ENCODE measurements around the gene PAEP.

Gene PAEP

GRCh38 chr9:135515083-135515951 lies 46.2 kb upstream of the PAEP start:
- in situ Hi-C loops (cut with MboI; ENCODE audit: low sequenced_read_pairs, unreplicated experiment): no loop called here
- TF ChIP-seq, protein P1, sequence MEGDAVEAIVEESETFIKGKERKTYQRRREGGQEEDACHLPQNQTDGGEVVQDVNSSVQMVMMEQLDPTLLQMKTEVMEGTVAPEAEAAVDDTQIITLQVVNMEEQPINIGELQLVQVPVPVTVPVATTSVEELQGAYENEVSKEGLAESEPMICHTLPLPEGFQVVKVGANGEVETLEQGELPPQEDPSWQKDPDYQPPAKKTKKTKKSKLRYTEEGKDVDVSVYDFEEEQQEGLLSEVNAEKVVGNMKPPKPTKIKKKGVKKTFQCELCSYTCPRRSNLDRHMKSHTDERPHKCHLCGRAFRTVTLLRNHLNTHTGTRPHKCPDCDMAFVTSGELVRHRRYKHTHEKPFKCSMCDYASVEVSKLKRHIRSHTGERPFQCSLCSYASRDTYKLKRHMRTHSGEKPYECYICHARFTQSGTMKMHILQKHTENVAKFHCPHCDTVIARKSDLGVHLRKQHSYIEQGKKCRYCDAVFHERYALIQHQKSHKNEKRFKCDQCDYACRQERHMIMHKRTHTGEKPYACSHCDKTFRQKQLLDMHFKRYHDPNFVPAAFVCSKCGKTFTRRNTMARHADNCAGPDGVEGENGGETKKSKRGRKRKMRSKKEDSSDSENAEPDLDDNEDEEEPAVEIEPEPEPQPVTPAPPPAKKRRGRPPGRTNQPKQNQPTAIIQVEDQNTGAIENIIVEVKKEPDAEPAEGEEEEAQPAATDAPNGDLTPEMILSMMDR (IDR thresholded peaks at IDR 0.05; ENCODE audit: borderline replicate concordance, control extremely low read depth, extremely low read depth, insufficient read depth, missing control alignments): no peak
- DNase-seq (ENCODE audit: low spot score): no peak

- in situ Hi-C loops (cut with MboI; ENCODE audit: low sequenced_read_pairs, unreplicated experiment): no loop called here
- DNase-seq (ENCODE audit: low spot score): no peak
- TF ChIP-seq, protein P1 (IDR thresholded peaks at IDR 0.05; ENCODE audit: borderline replicate concordance, control extremely low read depth, extremely low read depth, insufficient read depth, missing control alignments): no peak
Measured at GRCh38 chr9:135516132-135516860, 45.3 kb upstream of the PAEP start.

- DNase-seq (ENCODE audit: low spot score): no peak
- TF ChIP-seq, protein P1 (IDR thresholded peaks at IDR 0.05; ENCODE audit: borderline replicate concordance, control extremely low read depth, extremely low read depth, insufficient read depth, missing control alignments): no peak
- in situ Hi-C loops (cut with MboI; ENCODE audit: low sequenced_read_pairs, unreplicated experiment): no loop called here
Measured at GRCh38 chr9:135517407-135517822, 44.1 kb upstream of the PAEP start.

DNA sequence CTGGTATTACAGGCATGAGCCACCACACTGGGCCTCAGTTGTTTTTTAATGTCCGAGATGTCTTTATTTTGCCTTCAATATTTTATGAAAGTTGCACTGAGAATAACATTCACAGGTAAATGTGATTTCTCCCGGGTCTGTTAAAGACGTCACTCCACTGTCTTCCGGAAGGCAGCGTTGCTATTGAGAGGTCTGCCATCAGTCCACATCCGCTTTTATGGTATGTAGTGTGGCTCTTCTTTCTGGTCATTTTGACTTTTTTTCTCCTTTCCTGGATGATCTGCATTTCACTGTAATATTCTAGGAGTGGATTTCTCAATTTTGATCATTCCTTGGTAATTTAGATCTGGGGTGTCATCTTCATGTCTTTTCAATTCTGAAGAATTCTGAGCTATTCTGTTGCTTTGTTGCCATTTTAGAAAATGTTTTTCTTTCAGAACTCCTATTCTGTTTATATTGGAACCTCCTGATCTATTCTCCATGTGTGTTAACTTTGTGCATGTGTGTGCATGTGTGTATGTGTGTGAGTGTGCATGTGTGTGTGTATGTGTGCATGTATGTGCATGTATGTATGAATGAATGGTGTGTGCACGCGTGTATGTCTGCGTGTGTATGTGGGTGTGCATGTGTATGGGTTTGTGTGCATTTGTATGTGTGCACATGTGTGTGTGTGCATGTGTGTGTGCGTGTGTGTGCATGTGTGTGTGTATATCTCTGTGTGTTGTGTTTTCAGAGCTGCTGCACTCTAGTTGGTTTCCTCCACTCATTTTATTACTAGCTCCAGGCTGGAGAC lies 42.2 kb upstream of the PAEP start:
- in situ Hi-C loops (cut with MboI; ENCODE audit: low sequenced_read_pairs, unreplicated experiment): no loop called here
- TF ChIP-seq, protein P1 (IDR thresholded peaks at IDR 0.05; ENCODE audit: borderline replicate concordance, control extremely low read depth, extremely low read depth, insufficient read depth, missing control alignments): no peak
- DNase-seq (ENCODE audit: low spot score): no peak

- TF ChIP-seq, protein P1 (IDR thresholded peaks at IDR 0.05; ENCODE audit: borderline replicate concordance, control extremely low read depth, extremely low read depth, insufficient read depth, missing control alignments): no peak
- DNase-seq (ENCODE audit: low spot score): no peak
- in situ Hi-C loops (cut with MboI; ENCODE audit: low sequenced_read_pairs, unreplicated experiment): no loop called here
Measured at GRCh38 chr9:135520916-135521607, 40.5 kb upstream of the PAEP start, which contains the start of gene LCN1. LCN1 (plus strand) TSS chr9:135521440; CDS start chr9:135521498, 58 bp downstream.

Measured in GM13976 (cell line).